ENCODE measurements around the gene FYN.

- TF ChIP-seq SPI1 (IDR thresholded peaks at IDR 0.05; ENCODE audit: low read depth, low read length) = no peak
- TF ChIP-seq POLR2A (IDR thresholded peaks at IDR 0.05; ENCODE audit: low read depth, low read length) = no peak
- no peak for TF ChIP-seq POLR2AphosphoS5 (IDR thresholded peaks at IDR 0.05; ENCODE audit: low read depth, low read length)
- no peak for TF ChIP-seq TAF1 (IDR thresholded peaks at IDR 0.05; ENCODE audit: low read depth, low read length)
- no peak for TF ChIP-seq PAX5 (IDR thresholded peaks at IDR 0.05; ENCODE audit: insufficient read depth, low read length, severe bottlenecking)
- TF ChIP-seq POU2F2 (IDR thresholded peaks at IDR 0.05; ENCODE audit: low read depth, low read length) = no peak
Observed at GRCh38 chr6:111685058-111685457, 188.2 kb downstream of the FYN start.

All from GM12891 (cell line).